Tibial nerve (tissue), 4 donors: Measurements from ENCODE around the gene C1orf167.

ENCODE experiments used
- CTCF ChIP-seq, 5 experiments: fragments of 200-600 bp in 3 of 5; fragments of 450-650 bp in 2 of 5; sonication (generic) in 3 of 5; IDR thresholded peaks; one replicate each; pipeline ENCODE4 v1.5.1; 2016 to 2019; ENCODE audit warnings: antibody characterized with exemption in 5 of 5, mild to moderate bottlenecking in 3 of 5, moderate library complexity in 2 of 5
- EP300 ChIP-seq, 2 donors: sonication (generic); formaldehyde crosslinking; IDR thresholded peaks; one replicate each; pipeline ENCODE4 v1.6.1; 2017; ENCODE audit warnings: antibody characterized with exemption in 2 of 2, mild to moderate bottlenecking in 1 of 2
- POLR2A ChIP-seq, 2 donors: fragments of 450-650 bp; IDR thresholded peaks; one replicate each; pipeline ENCODE4 v1.6.1; 2017; ENCODE audit warnings: antibody characterized with exemption in 2 of 2, mild to moderate bottlenecking in 2 of 2, moderate library complexity in 2 of 2

GRCh38 chr1:11712285-11712684, 49.7 kb upstream of the C1orf167 start:
- TF ChIP-seq CTCF (IDR thresholded peaks at IDR 0.05) (no peak), EP300 (IDR thresholded peaks at IDR 0.05) (no peak), POLR2A (IDR thresholded peaks at IDR 0.05) (no peak)
